AG09309 (cell line): Measurements from ENCODE around the gene ADAT3.

Experiments used
- DNase-seq: peaks from one replicate; pipeline ENCODE4 v3.0.0-alpha.2; 2010; ENCODE audit warnings: low read depth
- H3K4me3 ChIP-seq: 2 replicates; pipeline ENCODE4 v1.5.1; 2011; ENCODE audit warnings: mild to moderate bottlenecking, low read depth, low read length, moderate library complexity; ENCODE audit not compliant: control insufficient read depth
- CTCF ChIP-seq: IDR thresholded peaks from 2 replicates; pipeline ENCODE4 v1.5.1; 2011; ENCODE audit warnings: mild to moderate bottlenecking, low read depth, low read length, inconsistent platforms; ENCODE audit not compliant: insufficient read depth, control insufficient read depth; ENCODE audit errors: missing control alignments

Gene ADAT3

GRCh38 chr19:1889907-1890306, 15.3 kb upstream of the ADAT3 start:
- no peak for DNase-seq
- no peak for TF ChIP-seq CTCF
- no peak overlapping the region for H3K4me3 ChIP-seq

- no peak for DNase-seq
- H3K4me3 ChIP-seq, result no peak overlapping the region
- no peak for TF ChIP-seq CTCF
These were observed 11.4 kb upstream of the ADAT3 start for GRCh38 chr19:1893791-1894190.

GRCh38 chr19:1896508-1896907, 8.7 kb upstream of the ADAT3 start:
- H3K4me3 ChIP-seq, result no peak overlapping the region
- DNase-seq, result no peak
- TF ChIP-seq CTCF, result no peak

- H3K4me3 ChIP-seq, result no peak overlapping the region
- TF ChIP-seq CTCF, result no peak
- no peak for DNase-seq
These were observed 3.2 kb upstream of the ADAT3 start for GRCh38 chr19:1901940-1902404.

GRCh38 chr19:1902923-1903322, 2.3 kb upstream of the ADAT3 start:
- TF ChIP-seq CTCF, result no peak
- H3K4me3 ChIP-seq, result no peak overlapping the region

GRCh38 chr19:1904860-1905109, 414 bp upstream of the ADAT3 start:
- DNase-seq, result no peak
- TF ChIP-seq CTCF, result no peak
- H3K4me3 ChIP-seq, result peak overlapping the region; percentile 19

More at GRCh38 chr19:1902923-1903322, 2.3 kb upstream of the ADAT3 start:
- DNase-seq, result no peak

- no peak for TF ChIP-seq CTCF
These were observed 720 bp downstream of the ADAT3 start for GRCh38 chr19:1905863-1906375.

More at GRCh38 chr19:1905863-1906375, 720 bp downstream of the ADAT3 start:
- peak overlapping the region; percentile 70 for H3K4me3 ChIP-seq
- no peak for DNase-seq
